Measurements from ENCODE around the gene DBN1. TPM values are rescaled to one million over a fixed set of nuclear protein-coding genes. Genes with fewer than 3 reads are reported as not detected.
A peak's percentile ranks its signal among the peaks of the same experiment; 100 is the strongest.

The DBN1 gene
- total RNA-seq, 1 donor from 2014 or later: 21.8 TPM

DNA sequence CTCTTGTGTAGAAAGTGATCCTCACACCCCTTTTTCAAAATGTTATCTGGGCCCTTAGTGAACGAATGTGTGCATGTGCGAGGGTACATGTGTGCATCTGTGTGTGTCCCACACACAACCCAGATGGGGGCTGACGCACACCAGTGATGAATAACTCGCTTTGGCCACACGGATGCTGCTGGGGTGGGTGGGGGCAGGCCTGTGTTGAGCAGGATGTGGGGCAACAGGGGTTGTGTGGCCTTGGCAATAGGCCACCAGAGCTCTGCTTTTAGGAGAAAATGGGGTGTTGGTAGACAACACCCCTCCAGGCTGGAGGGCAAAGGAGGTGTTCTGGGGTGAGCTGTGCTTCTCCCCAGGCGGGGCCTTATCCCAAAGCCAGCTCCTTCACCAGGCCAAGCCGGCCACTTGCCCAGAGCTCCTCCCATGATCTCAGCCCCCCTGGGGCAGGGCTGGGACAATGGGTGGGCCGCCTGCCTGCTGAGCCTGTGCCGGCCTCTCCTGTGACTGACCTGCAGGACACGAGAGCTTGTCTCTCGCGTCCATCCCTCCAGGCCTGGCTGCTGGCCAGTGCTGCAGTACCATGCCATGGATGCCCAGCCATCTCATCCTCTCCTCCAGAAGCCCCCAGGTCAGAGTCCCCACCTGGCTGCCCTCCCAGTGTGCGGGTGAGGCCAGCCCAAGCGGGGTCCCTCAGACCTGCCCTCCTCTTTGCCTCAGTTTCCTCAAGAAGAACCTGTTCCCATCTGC is 1.7 kb downstream of the DBN1 start:
- Histone ChIP-seq H3K4me1 (peaks cover 69% of the 10 kb centered on the region), H3K27ac (replicated peaks) (peak overlapping the region; percentile 92), H3K27me3 (ENCODE audit: low read depth) (peaks cover 90% of the 10 kb centered on the region), H3K9me3 (replicated peaks) (no peaks in the 10 kb centered on the region), H3K36me3 (peaks cover 9% of the 10 kb centered on the region), H3K4me3 (peak overlapping the region; percentile 79)
- intact Hi-C loops (cut with micrococcal nuclease): no loop called here
- DNase-seq: peak; percentile 73
- TF ChIP-seq, protein P1, sequence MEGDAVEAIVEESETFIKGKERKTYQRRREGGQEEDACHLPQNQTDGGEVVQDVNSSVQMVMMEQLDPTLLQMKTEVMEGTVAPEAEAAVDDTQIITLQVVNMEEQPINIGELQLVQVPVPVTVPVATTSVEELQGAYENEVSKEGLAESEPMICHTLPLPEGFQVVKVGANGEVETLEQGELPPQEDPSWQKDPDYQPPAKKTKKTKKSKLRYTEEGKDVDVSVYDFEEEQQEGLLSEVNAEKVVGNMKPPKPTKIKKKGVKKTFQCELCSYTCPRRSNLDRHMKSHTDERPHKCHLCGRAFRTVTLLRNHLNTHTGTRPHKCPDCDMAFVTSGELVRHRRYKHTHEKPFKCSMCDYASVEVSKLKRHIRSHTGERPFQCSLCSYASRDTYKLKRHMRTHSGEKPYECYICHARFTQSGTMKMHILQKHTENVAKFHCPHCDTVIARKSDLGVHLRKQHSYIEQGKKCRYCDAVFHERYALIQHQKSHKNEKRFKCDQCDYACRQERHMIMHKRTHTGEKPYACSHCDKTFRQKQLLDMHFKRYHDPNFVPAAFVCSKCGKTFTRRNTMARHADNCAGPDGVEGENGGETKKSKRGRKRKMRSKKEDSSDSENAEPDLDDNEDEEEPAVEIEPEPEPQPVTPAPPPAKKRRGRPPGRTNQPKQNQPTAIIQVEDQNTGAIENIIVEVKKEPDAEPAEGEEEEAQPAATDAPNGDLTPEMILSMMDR (IDR thresholded peaks at IDR 0.05; ENCODE audit: borderline replicate concordance): no peak

- intact Hi-C loops (cut with micrococcal nuclease): no loop called here
- Histone ChIP-seq H3K36me3 (peaks cover 18% of the 10 kb centered on the region), H3K4me3 (peak overlapping the region; percentile 79), H3K4me1 (peaks cover 64% of the 10 kb centered on the region), H3K27ac (replicated peaks) (peak overlapping the region; percentile 92), H3K27me3 (ENCODE audit: low read depth) (peaks cover 90% of the 10 kb centered on the region), H3K9me3 (replicated peaks) (no peaks in the 10 kb centered on the region)
- no peak for DNase-seq
- TF ChIP-seq, protein P1 (IDR thresholded peaks at IDR 0.05; ENCODE audit: borderline replicate concordance): no peak
Observed at GRCh38 chr5:177470759-177471536, 2.5 kb downstream of the DBN1 start.

- H3K4me1 ChIP-seq: peaks cover 62% of the 10 kb centered on the region
- no peak for DNase-seq
Observed at GRCh38 chr5:177469750-177470525, 3.5 kb downstream of the DBN1 start.

GRCh38 chr5:177468685-177469628 is 4.5 kb downstream of the DBN1 start:
- intact Hi-C loops (cut with micrococcal nuclease): no loop called here
- Histone ChIP-seq H3K27ac (replicated peaks) (peak overlapping the region; percentile 92), H3K4me1 (peaks cover 54% of the 10 kb centered on the region), H3K36me3 (peaks cover 30% of the 10 kb centered on the region), H3K27me3 (ENCODE audit: low read depth) (peaks cover 84% of the 10 kb centered on the region), H3K4me3 (peak overlapping the region; percentile 79), H3K9me3 (replicated peaks) (peaks cover 7% of the 10 kb centered on the region)
- peak; percentile 63 for DNase-seq
- TF ChIP-seq, protein P1 (IDR thresholded peaks at IDR 0.05; ENCODE audit: borderline replicate concordance): no peak

More at GRCh38 chr5:177469750-177470525, 3.5 kb downstream of the DBN1 start:
- Histone ChIP-seq H3K27me3 (ENCODE audit: low read depth) (peaks cover 84% of the 10 kb centered on the region), H3K9me3 (replicated peaks) (peaks cover 4% of the 10 kb centered on the region), H3K36me3 (peaks cover 28% of the 10 kb centered on the region), H3K27ac (replicated peaks) (peak overlapping the region; percentile 92), H3K4me3 (peak overlapping the region; percentile 79)
- intact Hi-C loops (cut with micrococcal nuclease): no loop called here
- TF ChIP-seq, protein P1 (IDR thresholded peaks at IDR 0.05; ENCODE audit: borderline replicate concordance): no peak
